ENCODE data around the gene NDUFB7.

NDUFB7 gene

GRCh38 chr19:14576363-14576762, 4.5 kb upstream of the NDUFB7 start:
- TF ChIP-seq, protein P1, sequence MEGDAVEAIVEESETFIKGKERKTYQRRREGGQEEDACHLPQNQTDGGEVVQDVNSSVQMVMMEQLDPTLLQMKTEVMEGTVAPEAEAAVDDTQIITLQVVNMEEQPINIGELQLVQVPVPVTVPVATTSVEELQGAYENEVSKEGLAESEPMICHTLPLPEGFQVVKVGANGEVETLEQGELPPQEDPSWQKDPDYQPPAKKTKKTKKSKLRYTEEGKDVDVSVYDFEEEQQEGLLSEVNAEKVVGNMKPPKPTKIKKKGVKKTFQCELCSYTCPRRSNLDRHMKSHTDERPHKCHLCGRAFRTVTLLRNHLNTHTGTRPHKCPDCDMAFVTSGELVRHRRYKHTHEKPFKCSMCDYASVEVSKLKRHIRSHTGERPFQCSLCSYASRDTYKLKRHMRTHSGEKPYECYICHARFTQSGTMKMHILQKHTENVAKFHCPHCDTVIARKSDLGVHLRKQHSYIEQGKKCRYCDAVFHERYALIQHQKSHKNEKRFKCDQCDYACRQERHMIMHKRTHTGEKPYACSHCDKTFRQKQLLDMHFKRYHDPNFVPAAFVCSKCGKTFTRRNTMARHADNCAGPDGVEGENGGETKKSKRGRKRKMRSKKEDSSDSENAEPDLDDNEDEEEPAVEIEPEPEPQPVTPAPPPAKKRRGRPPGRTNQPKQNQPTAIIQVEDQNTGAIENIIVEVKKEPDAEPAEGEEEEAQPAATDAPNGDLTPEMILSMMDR (IDR thresholded peaks at IDR 0.05) = no peak

- TF ChIP-seq, protein P1 (IDR thresholded peaks at IDR 0.05) = no peak
Observed at GRCh38 chr19:14575428-14575980, 3.6 kb upstream of the NDUFB7 start.

- TF ChIP-seq, protein P1 (IDR thresholded peaks at IDR 0.05) = no peak
Observed at GRCh38 chr19:14570864-14571527, 870 bp downstream of the NDUFB7 start.

- TF ChIP-seq, protein P1 (IDR thresholded peaks at IDR 0.05) = no peak
Observed at GRCh38 chr19:14567079-14567478, 4.8 kb downstream of the NDUFB7 start.

DNA sequence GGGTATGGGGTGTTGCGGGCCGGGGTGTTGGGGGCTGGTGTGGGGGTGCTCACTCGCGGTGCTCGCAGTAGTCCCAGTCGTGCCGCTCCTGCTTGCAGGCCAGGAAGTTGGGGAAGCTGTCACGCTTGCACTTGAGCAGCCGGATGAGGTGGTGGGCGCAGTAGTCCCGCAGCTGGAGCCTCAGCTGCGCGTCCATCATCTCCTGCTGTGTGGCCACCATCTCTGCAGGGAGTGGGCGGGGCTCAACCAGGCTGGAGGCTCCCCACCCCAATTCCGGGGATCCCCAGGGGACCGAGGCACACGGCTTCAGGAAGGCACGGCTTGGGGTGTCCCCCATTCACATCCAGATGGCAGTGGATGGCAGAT, 5.2 kb downstream of the NDUFB7 start:
- TF ChIP-seq, protein P1 (IDR thresholded peaks at IDR 0.05) = no peak

- TF ChIP-seq, protein P1 (IDR thresholded peaks at IDR 0.05) = no peak
Observed at GRCh38 chr19:14565765-14566711, 5.8 kb downstream of the NDUFB7 start.

GRCh38 chr19:14565298-14565679, 6.6 kb downstream of the NDUFB7 start:
- TF ChIP-seq, protein P1 (IDR thresholded peaks at IDR 0.05) = no peak

Data from LNCAP (cell line).